Measurements from ENCODE around the gene LACTBL1.

Gene LACTBL1

DNA sequence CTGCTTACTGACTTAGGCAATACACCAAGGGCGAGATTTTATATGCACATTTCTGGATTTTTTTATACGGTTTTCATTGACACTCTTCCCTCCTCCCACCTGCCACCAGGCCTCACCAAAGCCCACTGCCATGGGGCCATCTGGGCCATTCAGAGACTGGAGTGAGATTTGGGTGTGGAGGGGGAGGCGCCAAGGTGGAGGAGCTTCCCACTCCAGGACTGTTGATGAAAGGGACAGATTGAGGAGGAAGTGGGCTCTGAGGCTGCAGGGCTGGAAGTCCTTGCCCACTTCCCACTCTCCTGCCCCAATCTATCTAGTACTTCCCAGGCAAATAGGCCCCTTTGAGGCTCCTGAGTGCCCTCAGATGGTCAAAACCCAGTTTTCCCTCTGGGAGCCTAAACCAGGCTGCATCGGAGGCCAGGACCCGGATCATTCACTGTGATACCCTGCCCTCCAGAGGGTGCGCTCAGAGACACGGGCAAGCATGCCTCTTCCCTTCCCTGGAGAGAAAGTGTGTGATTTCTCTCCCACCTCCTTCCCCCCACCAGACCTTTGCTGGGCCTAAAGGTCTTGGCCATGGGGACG, 57.9 kb downstream of the LACTBL1 start:
- Histone ChIP-seq H4K91ac (ENCODE audit: low read length) (no peak overlapping the region), H3K4me1 (ENCODE audit: control insufficient read depth, insufficient read depth, low read depth, low read length) (peaks cover 11% of the 10 kb centered on the region), H3K9me3 (ENCODE audit: control insufficient read depth, low read length) (no peaks in the 10 kb centered on the region), H2BK5ac (ENCODE audit: low read depth, low read length, poor library complexity, severe bottlenecking) (no peak overlapping the region), H2AFZ (ENCODE audit: low read depth, low read length) (no peak overlapping the region), H2BK12ac (ENCODE audit: low read length in 2 of 2) (no peak overlapping the region), H2BK120ac (ENCODE audit: low read depth, low read length) (no peak overlapping the region), H3K18ac (ENCODE audit: low read depth in 1 of 2, low read length in 2 of 2) (no peak overlapping the region), H3K4me2 (ENCODE audit: low read length, poor library complexity, severe bottlenecking) (no peak overlapping the region), H3K9ac (ENCODE audit: low read length) (no peak overlapping the region), H3K14ac (ENCODE audit: low read length in 2 of 2) (no peak overlapping the region), H2BK15ac (ENCODE audit: low read depth, poor library complexity, severe bottlenecking) (no peak overlapping the region), H3K27ac (ENCODE audit: low read length, poor library complexity, severe bottlenecking) (no peak overlapping the region), H3K4ac (ENCODE audit: low read depth in 1 of 2, low read length in 2 of 2) (no peak overlapping the region), H3K4me3 (ENCODE audit: insufficient read depth in 1 of 2, low read depth in 1 of 2, low read length in 2 of 2) (no peak overlapping the region), H3K27me3 (ENCODE audit: control insufficient read depth in 1 of 2, insufficient read depth in 1 of 2, low read length in 2 of 2) (peaks cover 0 to 47% of the 10 kb centered on the region in 2 experiments), H3K79me1 (replicated peaks; ENCODE audit: low read length, poor library complexity, severe bottlenecking) (no peaks in the 10 kb centered on the region), H3K23ac (ENCODE audit: low read length in 2 of 2) (no peak overlapping the region), H4K8ac (ENCODE audit: low read length) (no peak overlapping the region), H2AK5ac (ENCODE audit: low read length, severe bottlenecking) (no peak overlapping the region), H3K36me3 (ENCODE audit: control insufficient read depth in 1 of 2, insufficient read depth in 2 of 2, low read depth in 1 of 2, low read length in 2 of 2) (peaks cover 0 to 69% of the 10 kb centered on the region in 2 experiments)
- 84% methylated on average over 6 of the region's 8 CpGs for WGBS
- DNase-seq = no peak

- no peak for DNase-seq
- no peak overlapping the region for H2BK5ac ChIP-seq (ENCODE audit: low read depth, low read length, poor library complexity, severe bottlenecking)
- H3K18ac ChIP-seq (ENCODE audit: low read depth in 1 of 2, low read length in 2 of 2) = no peak overlapping the region
- H4K91ac ChIP-seq (ENCODE audit: low read length) = no peak overlapping the region
- H3K4me3 ChIP-seq (ENCODE audit: insufficient read depth in 1 of 2, low read depth in 1 of 2, low read length in 2 of 2) = no peak overlapping the region
- H3K27me3 ChIP-seq (ENCODE audit: control insufficient read depth in 1 of 2, insufficient read depth in 1 of 2, low read length in 2 of 2) = peaks cover 0 to 47% of the 10 kb centered on the region in 2 experiments
- H3K27ac ChIP-seq (ENCODE audit: low read length, poor library complexity, severe bottlenecking) = no peak overlapping the region
- H3K36me3 ChIP-seq (ENCODE audit: control insufficient read depth in 1 of 2, insufficient read depth in 2 of 2, low read depth in 1 of 2, low read length in 2 of 2) = peaks cover 0 to 75% of the 10 kb centered on the region in 2 experiments
- no peaks in the 10 kb centered on the region for H3K79me1 ChIP-seq (replicated peaks; ENCODE audit: low read length, poor library complexity, severe bottlenecking)
- H3K14ac ChIP-seq (ENCODE audit: low read length in 2 of 2) = no peak overlapping the region
- H2AFZ ChIP-seq (ENCODE audit: low read depth, low read length) = no peak overlapping the region
- no peak overlapping the region for H3K9ac ChIP-seq (ENCODE audit: low read length)
- H2AK5ac ChIP-seq (ENCODE audit: low read length, severe bottlenecking) = no peak overlapping the region
- no peak overlapping the region for H3K23ac ChIP-seq (ENCODE audit: low read length in 2 of 2)
- H3K4me2 ChIP-seq (ENCODE audit: low read length, poor library complexity, severe bottlenecking) = no peak overlapping the region
- no peak overlapping the region for H2BK15ac ChIP-seq (ENCODE audit: low read depth, poor library complexity, severe bottlenecking)
- no peak overlapping the region for H3K4ac ChIP-seq (ENCODE audit: low read depth in 1 of 2, low read length in 2 of 2)
- H4K8ac ChIP-seq (ENCODE audit: low read length) = no peak overlapping the region
- H3K4me1 ChIP-seq (ENCODE audit: control insufficient read depth, insufficient read depth, low read depth, low read length) = peaks cover 8% of the 10 kb centered on the region
- no peak overlapping the region for H2BK120ac ChIP-seq (ENCODE audit: low read depth, low read length)
- no peaks in the 10 kb centered on the region for H3K9me3 ChIP-seq (ENCODE audit: control insufficient read depth, low read length)
- no peak overlapping the region for H2BK12ac ChIP-seq (ENCODE audit: low read length in 2 of 2)
- WGBS = 95% methylated on average over 10 of the region's 10 CpGs
Observed at GRCh38 chr1:22914156-22914555, 58.5 kb downstream of the LACTBL1 start.

DNA sequence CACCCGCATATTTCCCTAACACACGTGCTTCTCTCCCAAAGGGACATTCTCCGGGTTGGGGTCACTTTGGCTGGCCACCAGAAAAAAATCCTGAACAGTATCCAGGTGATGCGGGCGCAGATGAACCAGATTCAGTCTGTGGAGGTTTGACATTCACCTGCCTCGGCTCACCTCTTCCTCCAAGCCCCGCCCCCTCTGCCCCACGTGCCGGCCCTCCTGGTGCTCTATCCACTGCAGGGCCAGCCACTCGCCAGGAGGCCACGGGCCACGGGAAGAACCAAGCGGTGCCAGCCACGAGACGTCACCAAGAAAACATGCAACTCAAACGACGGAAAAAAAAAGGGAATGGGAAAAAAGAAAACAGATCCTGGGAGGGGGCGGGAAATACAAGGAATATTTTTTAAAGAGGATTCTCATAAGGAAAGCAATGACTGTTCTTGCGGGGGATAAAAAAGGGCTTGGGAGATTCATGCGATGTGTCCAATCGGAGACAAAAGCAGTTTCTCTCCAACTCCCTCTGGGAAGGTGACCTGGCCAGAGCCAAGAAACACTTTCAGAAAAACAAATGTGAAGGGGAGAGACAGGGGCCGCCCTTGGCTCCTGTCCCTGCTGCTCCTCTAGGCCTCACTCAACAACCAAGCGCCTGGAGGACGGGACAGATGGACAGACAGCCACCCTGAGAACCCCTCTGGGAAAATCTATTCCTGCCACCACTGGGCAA, 59.1 kb downstream of the LACTBL1 start:
- H3K36me3 ChIP-seq (ENCODE audit: control insufficient read depth in 1 of 2, insufficient read depth in 2 of 2, low read depth in 1 of 2, low read length in 2 of 2) = peaks cover 0 to 80% of the 10 kb centered on the region in 2 experiments
- no peak overlapping the region for H3K27ac ChIP-seq (ENCODE audit: low read length, poor library complexity, severe bottlenecking)
- H3K4ac ChIP-seq (ENCODE audit: low read depth in 1 of 2, low read length in 2 of 2) = no peak overlapping the region
- no peak overlapping the region for H4K91ac ChIP-seq (ENCODE audit: low read length)
- 94% methylated on average over 24 of the region's 24 CpGs for WGBS
- no peak overlapping the region for H3K9ac ChIP-seq (ENCODE audit: low read length)
- H4K8ac ChIP-seq (ENCODE audit: low read length) = no peak overlapping the region
- no peak overlapping the region for H2AFZ ChIP-seq (ENCODE audit: low read depth, low read length)
- H3K4me2 ChIP-seq (ENCODE audit: low read length, poor library complexity, severe bottlenecking) = no peak overlapping the region
- no peak overlapping the region for H2AK5ac ChIP-seq (ENCODE audit: low read length, severe bottlenecking)
- H3K4me1 ChIP-seq (ENCODE audit: control insufficient read depth, insufficient read depth, low read depth, low read length) = peaks cover 8% of the 10 kb centered on the region
- H3K27me3 ChIP-seq (ENCODE audit: control insufficient read depth in 1 of 2, insufficient read depth in 1 of 2, low read length in 2 of 2) = peaks cover 0 to 47% of the 10 kb centered on the region in 2 experiments
- no peak overlapping the region for H3K4me3 ChIP-seq (ENCODE audit: insufficient read depth in 1 of 2, low read depth in 1 of 2, low read length in 2 of 2)
- no peak overlapping the region for H3K18ac ChIP-seq (ENCODE audit: low read depth in 1 of 2, low read length in 2 of 2)
- no peak for DNase-seq
- H2BK12ac ChIP-seq (ENCODE audit: low read length in 2 of 2) = no peak overlapping the region
- no peak overlapping the region for H2BK15ac ChIP-seq (ENCODE audit: low read depth, poor library complexity, severe bottlenecking)
- no peak overlapping the region for H2BK120ac ChIP-seq (ENCODE audit: low read depth, low read length)
- H3K23ac ChIP-seq (ENCODE audit: low read length in 2 of 2) = no peak overlapping the region
- H3K79me1 ChIP-seq (replicated peaks; ENCODE audit: low read length, poor library complexity, severe bottlenecking) = no peaks in the 10 kb centered on the region
- H3K9me3 ChIP-seq (ENCODE audit: control insufficient read depth, low read length) = no peaks in the 10 kb centered on the region
- no peak overlapping the region for H2BK5ac ChIP-seq (ENCODE audit: low read depth, low read length, poor library complexity, severe bottlenecking)
- H3K14ac ChIP-seq (ENCODE audit: low read length in 2 of 2) = no peak overlapping the region

- no peak overlapping the region for H3K14ac ChIP-seq (ENCODE audit: low read length in 2 of 2)
- no peak overlapping the region for H2BK15ac ChIP-seq (ENCODE audit: low read depth, poor library complexity, severe bottlenecking)
- no peak overlapping the region for H2BK5ac ChIP-seq (ENCODE audit: low read depth, low read length, poor library complexity, severe bottlenecking)
- no peak overlapping the region for H3K4ac ChIP-seq (ENCODE audit: low read depth in 1 of 2, low read length in 2 of 2)
- H3K4me2 ChIP-seq (ENCODE audit: low read length, poor library complexity, severe bottlenecking) = no peak overlapping the region
- H3K9ac ChIP-seq (ENCODE audit: low read length) = no peak overlapping the region
- H3K36me3 ChIP-seq (ENCODE audit: control insufficient read depth in 1 of 2, insufficient read depth in 2 of 2, low read depth in 1 of 2, low read length in 2 of 2) = peaks cover 0 to 93% of the 10 kb centered on the region in 2 experiments
- no peak overlapping the region for H2AFZ ChIP-seq (ENCODE audit: low read depth, low read length)
- no peak overlapping the region for H3K18ac ChIP-seq (ENCODE audit: low read depth in 1 of 2, low read length in 2 of 2)
- H3K9me3 ChIP-seq (ENCODE audit: control insufficient read depth, low read length) = no peaks in the 10 kb centered on the region
- H3K4me1 ChIP-seq (ENCODE audit: control insufficient read depth, insufficient read depth, low read depth, low read length) = peaks cover 8% of the 10 kb centered on the region
- no peak overlapping the region for H4K91ac ChIP-seq (ENCODE audit: low read length)
- no peak for DNase-seq
- no peak overlapping the region for H2BK12ac ChIP-seq (ENCODE audit: low read length in 2 of 2)
- H3K79me1 ChIP-seq (replicated peaks; ENCODE audit: low read length, poor library complexity, severe bottlenecking) = no peaks in the 10 kb centered on the region
- H3K27me3 ChIP-seq (ENCODE audit: control insufficient read depth in 1 of 2, insufficient read depth in 1 of 2, low read length in 2 of 2) = peaks cover 0 to 49% of the 10 kb centered on the region in 2 experiments
- H4K8ac ChIP-seq (ENCODE audit: low read length) = no peak overlapping the region
- 94% methylated on average over 16 of the region's 16 CpGs for WGBS
- H3K4me3 ChIP-seq (ENCODE audit: insufficient read depth in 1 of 2, low read depth in 1 of 2, low read length in 2 of 2) = no peak overlapping the region
- H3K23ac ChIP-seq (ENCODE audit: low read length in 2 of 2) = no peak overlapping the region
- H2AK5ac ChIP-seq (ENCODE audit: low read length, severe bottlenecking) = no peak overlapping the region
- no peak overlapping the region for H3K27ac ChIP-seq (ENCODE audit: low read length, poor library complexity, severe bottlenecking)
- H2BK120ac ChIP-seq (ENCODE audit: low read depth, low read length) = no peak overlapping the region
Observed at GRCh38 chr1:22912311-22912710, 60.4 kb downstream of the LACTBL1 start.

Data from mesenchymal stem cell (in vitro differentiated cells and primary cell).